ENCODE data around the gene CDH5. TPM values are rescaled to one million over a fixed set of nuclear protein-coding genes. Genes with fewer than 3 reads are reported as not detected.

CDH5 gene
- total RNA-seq, 1 donor from 2014 or later, result not detected

GRCh38 chr16:66430214-66430613, 63.7 kb downstream of the CDH5 start:
- Mint-ChIP-seq H3K4me1 (peaks cover 6% of the 10 kb centered on the region), H3K4me3 (no peak overlapping the region), H3K36me3 (ENCODE audit: low read depth) (no peaks in the 10 kb centered on the region), H3K27me3 (peaks cover 58% of the 10 kb centered on the region), H3K27ac (no peak overlapping the region), H3K9me3 (no peaks in the 10 kb centered on the region)
- no peak for DNase-seq
- intact Hi-C loops (cut with micrococcal nuclease), result no loop called here
- TF ChIP-seq CTCF (IDR thresholded peaks at IDR 0.05), result no peak
- CTCF ChIA-PET, result no interaction called here
- ATAC-seq (ENCODE audit: low read depth), result no peak
- POLR2A ChIA-PET, result no interaction called here

- no peak for TF ChIP-seq CTCF (IDR thresholded peaks at IDR 0.05)
- Mint-ChIP-seq H3K27ac (no peak overlapping the region), H3K4me1 (peaks cover 6% of the 10 kb centered on the region), H3K27me3 (peaks cover 51% of the 10 kb centered on the region), H3K36me3 (ENCODE audit: low read depth) (no peaks in the 10 kb centered on the region), H3K4me3 (no peak overlapping the region), H3K9me3 (no peaks in the 10 kb centered on the region)
- ATAC-seq (ENCODE audit: low read depth) (no peak), DNase-seq (no peak)
- intact Hi-C loops (cut with micrococcal nuclease), result no loop called here
- CTCF ChIA-PET, result no interaction called here
- POLR2A ChIA-PET, result no interaction called here
These were observed 65.3 kb downstream of the CDH5 start for GRCh38 chr16:66431760-66432159.

DNA sequence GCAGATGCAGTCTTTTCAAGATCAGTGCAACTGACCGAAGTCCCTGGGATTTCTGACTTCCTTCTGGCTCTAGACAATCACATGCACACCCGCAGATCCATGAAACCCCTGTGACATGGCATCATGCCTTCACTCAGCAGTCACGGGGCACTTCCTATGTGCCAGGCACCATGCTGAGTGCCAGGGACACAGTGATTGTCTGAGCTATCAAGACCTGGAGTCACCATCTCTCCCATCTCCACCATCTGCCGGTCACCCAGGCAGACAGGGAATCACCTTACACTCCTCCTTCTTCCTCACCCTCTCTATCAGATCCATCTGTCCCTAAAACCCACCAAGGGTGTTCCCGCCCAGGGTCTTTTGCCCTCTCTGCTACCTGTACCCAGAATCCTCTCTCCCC, 65.9 kb downstream of the CDH5 start:
- Mint-ChIP-seq H3K36me3 (ENCODE audit: low read depth) (no peaks in the 10 kb centered on the region), H3K27ac (no peak overlapping the region), H3K4me3 (no peak overlapping the region), H3K4me1 (peaks cover 6% of the 10 kb centered on the region), H3K9me3 (no peaks in the 10 kb centered on the region), H3K27me3 (peaks cover 51% of the 10 kb centered on the region)
- CTCF ChIA-PET, result no interaction called here
- no peak for ATAC-seq (ENCODE audit: low read depth)
- no peak for TF ChIP-seq CTCF (IDR thresholded peaks at IDR 0.05)
- intact Hi-C loops (cut with micrococcal nuclease), result no loop called here
- POLR2A ChIA-PET, result no interaction called here
- no peak for DNase-seq

DNA sequence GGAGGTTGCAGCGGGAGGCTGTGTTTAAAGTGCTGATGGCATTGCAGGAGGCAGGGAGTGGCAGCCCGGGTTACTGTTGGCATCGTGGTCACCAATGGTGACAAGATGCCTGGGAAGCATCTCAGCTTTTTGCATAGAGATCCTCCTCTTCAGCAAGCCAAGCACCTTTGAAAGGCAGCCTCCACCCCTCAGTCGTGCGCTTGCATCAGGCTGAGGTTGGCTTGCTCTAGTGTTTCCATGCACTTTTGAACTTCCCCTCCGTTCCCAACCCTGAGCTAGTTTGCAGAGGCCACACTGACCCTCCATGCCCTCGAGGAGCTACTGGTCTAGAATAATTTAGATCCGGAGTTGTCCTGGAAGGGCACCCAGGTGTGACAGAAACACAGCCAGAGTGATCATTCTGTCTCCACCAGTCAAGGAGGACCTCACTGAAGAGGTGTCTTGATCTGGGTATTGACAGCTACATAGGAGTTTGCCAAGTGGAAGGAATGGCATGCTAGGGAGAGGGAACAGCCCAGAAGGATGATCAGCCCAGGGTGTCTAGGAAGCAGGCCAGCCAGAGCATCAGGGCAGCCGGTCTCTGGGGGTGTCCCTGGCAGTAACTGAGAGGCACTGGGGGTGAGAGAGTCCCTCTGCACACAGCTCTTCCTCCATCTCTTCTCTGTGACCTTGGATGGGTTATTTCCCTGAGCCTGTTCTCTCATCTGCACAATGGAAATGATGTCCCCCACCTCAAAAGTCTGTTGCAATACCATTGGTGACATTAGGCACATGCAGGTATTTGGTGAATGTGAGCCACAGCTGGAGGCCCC, 68.3 kb downstream of the CDH5 start:
- POLR2A ChIA-PET, result no interaction called here
- no peak overlapping the region for H3K4me3 Mint-ChIP-seq
- ATAC-seq (ENCODE audit: low read depth) (no peak), DNase-seq (no peak)
- no peaks in the 10 kb centered on the region for H3K36me3 Mint-ChIP-seq (ENCODE audit: low read depth)
- H3K27ac Mint-ChIP-seq, result no peak overlapping the region
- CTCF ChIA-PET, result no interaction called here
- intact Hi-C loops (cut with micrococcal nuclease), result no loop called here
- H3K27me3 Mint-ChIP-seq, result peaks cover 43% of the 10 kb centered on the region
- TF ChIP-seq CTCF (IDR thresholded peaks at IDR 0.05), result no peak
- no peaks in the 10 kb centered on the region for H3K4me1 Mint-ChIP-seq
- H3K9me3 Mint-ChIP-seq, result no peaks in the 10 kb centered on the region

GRCh38 chr16:66435896-66436295, 69.4 kb downstream of the CDH5 start:
- ATAC-seq (ENCODE audit: low read depth), result no peak
- CTCF ChIA-PET, result no interaction called here

More at GRCh38 chr16:66435896-66436295, 69.4 kb downstream of the CDH5 start:
- H3K4me1 Mint-ChIP-seq, result no peaks in the 10 kb centered on the region
- no peak overlapping the region for H3K27ac Mint-ChIP-seq
- intact Hi-C loops (cut with micrococcal nuclease), result no loop called here
- H3K4me3 Mint-ChIP-seq, result no peak overlapping the region
- H3K27me3 Mint-ChIP-seq, result peaks cover 41% of the 10 kb centered on the region
- TF ChIP-seq CTCF (IDR thresholded peaks at IDR 0.05), result no peak
- no peak for DNase-seq
- no peaks in the 10 kb centered on the region for H3K36me3 Mint-ChIP-seq (ENCODE audit: low read depth)
- POLR2A ChIA-PET, result no interaction called here
- H3K9me3 Mint-ChIP-seq, result no peaks in the 10 kb centered on the region
